ENCODE data around the gene WNT8A. TPM values are rescaled to one million over a fixed set of nuclear protein-coding genes. Genes with fewer than 3 reads are reported as not detected.

WNT8A gene
- total and polyA plus RNA-seq, 2 of the 8 experiments (the other 6 are each of a cell fraction or from before 2014, with no cell fraction given), result 0.06 TPM; not detected in 1

- TF ChIP-seq USF2 (IDR thresholded peaks at IDR 0.05; ENCODE audit: low read length) (no peak), CREB1 (IDR thresholded peaks at IDR 0.05) (no peak), SIRT6 (IDR thresholded peaks at IDR 0.05; ENCODE audit: low read length) (no peak)
These were observed 45.5 kb downstream of the WNT8A start (continued) for GRCh38 chr5:138129347-138129746.
